ENCODE measurements around the gene DEFB116. TPM values are rescaled to one million over a fixed set of nuclear protein-coding genes. Genes with fewer than 3 reads are reported as not detected.
"Not testable (repeated sequence)": the region's sequence is repeated elsewhere in the genome, so short reads cannot be mapped to it uniquely, and the experiment has no call there.

The DEFB116 gene, protein sequence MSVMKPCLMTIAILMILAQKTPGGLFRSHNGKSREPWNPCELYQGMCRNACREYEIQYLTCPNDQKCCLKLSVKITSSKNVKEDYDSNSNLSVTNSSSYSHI
- total RNA-seq, result not detected
- long read RNA-seq, result 0 reads

DNA sequence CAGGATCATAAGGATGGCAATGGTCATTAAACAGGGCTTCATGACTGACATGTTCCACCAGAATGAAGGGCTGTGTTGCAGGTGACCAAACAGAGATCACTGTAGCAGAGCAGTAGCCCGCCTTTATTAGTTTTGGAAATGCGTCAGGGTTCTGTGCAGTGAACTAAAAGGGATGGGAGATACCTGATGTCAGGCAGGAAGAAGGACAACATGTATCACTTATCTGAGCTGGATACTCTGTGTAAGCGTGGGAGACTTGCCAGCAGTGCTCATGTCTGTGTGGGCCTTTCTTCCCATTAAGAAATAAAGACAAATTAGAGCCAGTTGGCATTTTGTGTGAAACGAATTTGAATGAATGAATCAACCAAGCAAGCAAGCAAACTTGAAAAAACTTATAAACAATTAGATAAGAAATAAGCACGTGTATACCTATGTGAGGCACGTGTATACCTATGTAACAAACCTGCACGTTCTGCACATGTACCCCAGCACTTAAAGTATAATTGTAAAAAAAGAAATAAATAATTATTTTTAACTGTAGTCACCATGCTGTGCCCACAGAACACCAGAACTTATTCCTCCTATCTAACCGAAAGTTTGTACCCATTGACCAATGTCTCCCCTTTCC lies at the start of gene DEFB116:
Gene DEFB116 (minus strand): TSS at position 51 of the 628 bp plus-strand sequence. CDS start 0 bp downstream, at position 51.
- intact Hi-C loops (cut with DNase I), result no loop called here

DNA sequence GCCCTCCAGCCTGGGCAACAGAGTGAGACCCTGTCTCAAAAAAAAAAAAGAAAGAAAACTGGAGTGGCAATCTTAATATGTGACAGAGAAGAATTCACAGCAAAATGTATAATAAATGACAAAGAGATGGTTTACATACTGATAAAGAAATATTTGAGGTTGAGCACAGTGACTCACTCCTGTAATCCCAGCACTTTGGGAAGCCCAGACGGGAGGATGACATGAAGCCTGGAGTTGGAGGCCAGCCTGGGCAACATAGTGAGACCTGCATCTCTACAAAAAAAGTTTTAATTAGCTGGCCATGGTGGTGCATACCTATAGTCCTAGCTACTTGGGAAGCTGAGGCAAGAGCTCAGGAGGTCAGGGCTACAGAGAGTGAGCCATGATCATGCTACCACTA lies 47.6 kb upstream of the DEFB116 start:
- Histone ChIP-seq H3K4me1 (no peaks in the 10 kb centered on the region), H3K36me3 (no peaks in the 10 kb centered on the region), H3K27ac (no peak overlapping the region), H3K27me3 (no peaks in the 10 kb centered on the region), H3K9me3 (no peaks in the 10 kb centered on the region), H3K4me3 (no peak overlapping the region)
- ATAC-seq (no peak), DNase-seq (no peak)
- 55% methylated on average over 1 of the region's 1 CpG for WGBS (ENCODE audit: insufficient coverage, low coverage, low lambda C conversion rate, missing lambda C conversion rate)
- intact Hi-C loops (cut with DNase I), result no loop called here
- TF ChIP-seq POLR2A (IDR thresholded peaks at IDR 0.05), result no peak
- TF ChIP-seq, protein P1, sequence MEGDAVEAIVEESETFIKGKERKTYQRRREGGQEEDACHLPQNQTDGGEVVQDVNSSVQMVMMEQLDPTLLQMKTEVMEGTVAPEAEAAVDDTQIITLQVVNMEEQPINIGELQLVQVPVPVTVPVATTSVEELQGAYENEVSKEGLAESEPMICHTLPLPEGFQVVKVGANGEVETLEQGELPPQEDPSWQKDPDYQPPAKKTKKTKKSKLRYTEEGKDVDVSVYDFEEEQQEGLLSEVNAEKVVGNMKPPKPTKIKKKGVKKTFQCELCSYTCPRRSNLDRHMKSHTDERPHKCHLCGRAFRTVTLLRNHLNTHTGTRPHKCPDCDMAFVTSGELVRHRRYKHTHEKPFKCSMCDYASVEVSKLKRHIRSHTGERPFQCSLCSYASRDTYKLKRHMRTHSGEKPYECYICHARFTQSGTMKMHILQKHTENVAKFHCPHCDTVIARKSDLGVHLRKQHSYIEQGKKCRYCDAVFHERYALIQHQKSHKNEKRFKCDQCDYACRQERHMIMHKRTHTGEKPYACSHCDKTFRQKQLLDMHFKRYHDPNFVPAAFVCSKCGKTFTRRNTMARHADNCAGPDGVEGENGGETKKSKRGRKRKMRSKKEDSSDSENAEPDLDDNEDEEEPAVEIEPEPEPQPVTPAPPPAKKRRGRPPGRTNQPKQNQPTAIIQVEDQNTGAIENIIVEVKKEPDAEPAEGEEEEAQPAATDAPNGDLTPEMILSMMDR (IDR thresholded peaks at IDR 0.05), result no peak

More for the DNA sequence above, at the start of gene DEFB116:
- WGBS (ENCODE audit: insufficient coverage, low coverage, low lambda C conversion rate, missing lambda C conversion rate), result 28% methylated on average over 8 of the region's 8 CpGs
- H3K36me3 ChIP-seq, result no peaks in the 10 kb centered on the region
- no peaks in the 10 kb centered on the region for H3K4me1 ChIP-seq
- H3K4me3 ChIP-seq, result no peak within 1 kb of the TSS
- DNase-seq, result no peak
- ATAC-seq, result no peak
- no peak for TF ChIP-seq POLR2A (IDR thresholded peaks at IDR 0.05)
- TF ChIP-seq, protein P1 (IDR thresholded peaks at IDR 0.05), result no peak
- no peaks in the 10 kb centered on the region for H3K27me3 ChIP-seq
- H3K9me3 ChIP-seq, result no peaks in the 10 kb centered on the region
- no peak within 1 kb of the TSS for H3K27ac ChIP-seq

DNA sequence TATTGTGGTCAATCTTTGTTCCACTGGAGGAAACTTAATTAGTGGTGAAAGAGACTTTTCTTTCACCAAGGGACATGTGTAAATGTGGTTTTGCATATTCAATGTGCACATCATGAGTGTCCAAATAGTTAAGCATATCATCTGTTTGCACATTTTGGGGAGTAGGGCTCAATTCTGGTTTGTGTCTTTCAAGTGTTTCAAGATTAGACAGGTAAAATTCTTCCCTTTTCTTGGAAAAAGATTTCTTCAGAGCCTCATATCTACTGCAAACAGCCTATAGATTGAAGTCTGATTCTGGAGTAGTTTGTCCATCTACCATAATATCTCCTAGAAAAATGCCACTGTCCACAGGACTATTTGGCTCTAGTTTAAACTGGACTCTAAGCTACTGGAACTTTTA lies 33.1 kb upstream of the DEFB116 start:
- ATAC-seq (no peak), DNase-seq (no peak)
- no peak for TF ChIP-seq POLR2A (IDR thresholded peaks at IDR 0.05)
- TF ChIP-seq, protein P1 (IDR thresholded peaks at IDR 0.05), result no peak
- no peaks in the 10 kb centered on the region for H3K9me3 ChIP-seq
- no peaks in the 10 kb centered on the region for H3K27me3 ChIP-seq
- H3K36me3 ChIP-seq, result no peaks in the 10 kb centered on the region
- intact Hi-C loops (cut with DNase I), result no loop called here
- no peaks in the 10 kb centered on the region for H3K4me1 ChIP-seq
- no peak overlapping the region for H3K27ac ChIP-seq
- H3K4me3 ChIP-seq, result no peak overlapping the region

DNA sequence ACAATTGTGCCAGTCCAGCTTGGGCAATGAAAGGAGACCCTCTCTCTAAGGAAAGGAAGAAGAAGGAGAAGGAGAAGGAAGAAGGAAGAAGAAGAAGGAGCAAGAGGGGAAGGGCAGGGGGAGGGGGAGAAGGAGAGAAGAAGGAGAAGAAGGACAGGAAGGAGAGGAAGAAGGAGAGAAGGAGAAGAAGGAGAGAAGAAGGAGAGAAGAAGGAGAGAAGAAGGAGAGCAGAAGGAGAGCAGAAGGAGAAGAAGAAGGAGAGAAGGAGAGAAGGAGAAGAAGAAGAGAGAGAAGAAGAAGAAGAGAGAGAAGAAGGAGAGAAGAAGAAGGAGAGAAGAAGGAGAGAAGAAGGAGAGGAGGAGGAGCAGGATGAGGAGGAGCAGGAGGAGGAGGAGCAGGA lies 22.5 kb upstream of the DEFB116 start:
- intact Hi-C loops (cut with DNase I), result no loop called here
- TF ChIP-seq, protein P1 (IDR thresholded peaks at IDR 0.05), result no peak
- TF ChIP-seq POLR2A (IDR thresholded peaks at IDR 0.05), result no peak

DNA sequence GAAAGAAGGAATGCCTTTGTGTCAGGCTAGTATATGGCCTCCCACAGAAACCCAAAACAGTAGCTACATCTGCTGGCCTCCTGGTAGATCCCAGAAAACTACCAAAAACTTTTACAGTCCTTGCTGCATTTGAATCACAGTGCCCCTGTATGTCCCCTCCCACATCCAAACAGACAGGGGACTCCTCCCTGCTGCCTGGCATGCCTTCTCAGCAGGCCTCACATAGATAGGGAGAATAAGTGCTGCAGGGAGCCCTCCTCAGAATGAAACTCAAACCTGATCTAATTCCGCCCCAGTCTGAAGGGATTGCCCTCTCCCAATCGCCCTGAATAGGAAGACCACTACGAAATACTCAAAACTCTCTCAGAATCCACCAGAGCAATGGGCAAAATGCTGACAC lies 14.1 kb upstream of the DEFB116 start:
- no peak for TF ChIP-seq POLR2A (IDR thresholded peaks at IDR 0.05)
- TF ChIP-seq, protein P1 (IDR thresholded peaks at IDR 0.05), result no peak
- no peak for ATAC-seq
- WGBS (ENCODE audit: insufficient coverage, low coverage, low lambda C conversion rate, missing lambda C conversion rate), result 37% methylated on average over 3 of the region's 3 CpGs
- DNase-seq, result no peak
- intact Hi-C loops (cut with DNase I), result no loop called here
- H3K27ac ChIP-seq, result no peak overlapping the region
- H3K4me3 ChIP-seq, result no peak overlapping the region
- no peaks in the 10 kb centered on the region for H3K9me3 ChIP-seq
- H3K27me3 ChIP-seq, result no peaks in the 10 kb centered on the region
- H3K4me1 ChIP-seq, result no peaks in the 10 kb centered on the region
- H3K36me3 ChIP-seq, result no peaks in the 10 kb centered on the region

More for the DNA sequence above, 22.5 kb upstream of the DEFB116 start:
- DNase-seq, result no peak
- no peaks in the 10 kb centered on the region for H3K9me3 ChIP-seq
- H3K4me1 ChIP-seq, result no peaks in the 10 kb centered on the region
- no peak overlapping the region for H3K4me3 ChIP-seq
- H3K27me3 ChIP-seq, result no peaks in the 10 kb centered on the region
- H3K36me3 ChIP-seq, result no peaks in the 10 kb centered on the region
- ATAC-seq, result no peak
- no peak overlapping the region for H3K27ac ChIP-seq

DNA sequence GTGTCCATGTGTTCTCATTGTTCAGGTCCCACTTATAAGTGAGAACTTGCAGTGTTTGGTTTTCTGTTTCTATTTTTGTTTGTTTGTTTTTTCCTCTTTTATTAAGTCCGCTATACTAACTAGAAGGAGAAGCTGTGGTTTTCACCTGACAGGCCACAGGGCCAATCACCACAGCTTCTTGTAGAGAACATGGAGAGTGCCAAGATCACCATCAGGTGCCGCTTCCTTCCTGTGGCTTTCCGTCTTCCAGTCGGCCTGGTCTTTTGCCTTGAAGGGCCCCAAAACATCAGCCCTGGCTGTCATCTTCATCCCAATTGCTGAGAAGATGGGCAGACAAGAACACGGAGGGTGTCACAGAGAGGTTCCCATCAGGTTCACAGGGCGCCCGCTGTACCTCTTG lies 23.4 kb downstream of the DEFB116 start:
- ATAC-seq; H3K9me3 ChIP-seq; intact Hi-C loops (cut with DNase I); H3K27ac ChIP-seq; H3K36me3 ChIP-seq; H3K4me3 ChIP-seq; DNase-seq; H3K4me1 ChIP-seq; H3K27me3 ChIP-seq: not testable (repeated sequence)
- 50% methylated on average over 4 of the region's 7 CpGs for WGBS (ENCODE audit: insufficient coverage, low coverage, low lambda C conversion rate, missing lambda C conversion rate)

Data from right lobe of liver (tissue), 6 donors.